ENCODE measurements around the gene PPT2.

The PPT2 gene

GRCh38 chr6:32152769-32153563 lies 975 bp upstream of the PPT2 start:
- no peak for DNase-seq

- peak; percentile 69 for DNase-seq
Measured at GRCh38 chr6:32154514-32155161, 697 bp downstream of the PPT2 start.

- DNase-seq, result no peak
Measured at GRCh38 chr6:32156891-32157290, 3.0 kb downstream of the PPT2 start.

GRCh38 chr6:32158052-32158451 lies 4.1 kb downstream of the PPT2 start:
- no peak for DNase-seq

GRCh38 chr6:32163559-32164258 lies 9.8 kb downstream of the PPT2 start:
- no peak for DNase-seq

- no peak for DNase-seq
Measured at GRCh38 chr6:32164295-32164694, 10.4 kb downstream of the PPT2 start, which contains the start of gene EGFL8. EGFL8 (plus strand) TSS chr6:32164595; CDS start chr6:32166166, 1,571 bp downstream.

- DNase-seq, result no peak
Measured at GRCh38 chr6:32166411-32167061, 12.6 kb downstream of the PPT2 start.

GRCh38 chr6:32167154-32167760 lies 13.3 kb downstream of the PPT2 start:
- no peak for DNase-seq

- no peak for DNase-seq
Measured at GRCh38 chr6:32167761-32168262, 13.9 kb downstream of the PPT2 start.

- DNase-seq, result no peak
Measured at GRCh38 chr6:32168350-32168749, 14.4 kb downstream of the PPT2 start.

GRCh38 chr6:32168807-32169591 lies 15.1 kb downstream of the PPT2 start:
- no peak for DNase-seq

GRCh38 chr6:32170294-32170693 lies 16.4 kb downstream of the PPT2 start:
- DNase-seq, result no peak

- no peak for DNase-seq
Measured at GRCh38 chr6:32171234-32171633, 17.3 kb downstream of the PPT2 start.

- no peak for DNase-seq
Measured at GRCh38 chr6:32173051-32173727, 19.2 kb downstream of the PPT2 start.

- no peak for DNase-seq
Measured at GRCh38 chr6:32174416-32174815, 20.5 kb downstream of the PPT2 start.

GRCh38 chr6:32175322-32175710 lies 21.4 kb downstream of the PPT2 start:
- no peak for DNase-seq

- DNase-seq, result peak; percentile 95
Measured at GRCh38 chr6:32175711-32176475, 22.0 kb downstream of the PPT2 start, which contains the start of gene AGPAT1. AGPAT1 (minus strand) TSS chr6:32176084; CDS start chr6:32171496, 4,588 bp downstream.

- no peak for DNase-seq
Measured at GRCh38 chr6:32176476-32177182, 22.7 kb downstream of the PPT2 start.

- peak; percentile 86 for DNase-seq
Measured at GRCh38 chr6:32177183-32177787, 23.3 kb downstream of the PPT2 start.

All from NCI-H1105 (cell line).